Mucosa of descending colon (tissue), 3 donors: ENCODE measurements around the gene BCL6. TPM values are rescaled to one million over a fixed set of nuclear protein-coding genes. Genes with fewer than 3 reads are reported as not detected.

Source experiments
- ATAC-seq: fragments of 200-7000 bp; cut with Tn5 transposase; one replicate; pipeline ENCODE4 v1.9.1; 2020; ENCODE audit warnings: mild to moderate bottlenecking, moderate library complexity
- DNase-seq, 3 donors: peaks; one replicate each; pipeline ENCODE4 v3.0.0-alpha.2; 2020
- H3K36me3 ChIP-seq: fragments of 200-600 bp; one replicate; pipeline ENCODE4 v1.8.0; 2021; ENCODE audit warnings: low read depth, mild to moderate bottlenecking
- H3K4me1 ChIP-seq: fragments of 200-600 bp; one replicate; pipeline ENCODE4 v1.8.0; 2021; ENCODE audit warnings: low read depth, mild to moderate bottlenecking
- H3K4me3 ChIP-seq: fragments of 200-600 bp; one replicate; pipeline ENCODE4 v1.8.0; 2021; ENCODE audit warnings: mild to moderate bottlenecking
- H3K9me3 ChIP-seq: fragments of 200-600 bp; one replicate; pipeline ENCODE4 v1.8.0; 2021; ENCODE audit warnings: mild to moderate bottlenecking
- CTCF ChIP-seq: fragments of 200-600 bp; IDR thresholded peaks from one replicate; pipeline ENCODE4 v1.8.0; 2022; ENCODE audit warnings: antibody characterized with exemption, mild to moderate bottlenecking
- intact Hi-C, 2 donors: fragments of 100-400 bp; cut with DNase I in 1 of 2; cut with micrococcal nuclease in 1 of 2; formaldehyde crosslinking; loops; one replicate each; pipeline versions ENCODE4 v1.11.0 to v1.11.1; 2022; cut with DNase I, micrococcal nuclease
- total RNA-seq, 3 donors: library from RNA; stranded (reverse); fragmentation: NEBNext Ultra II Directional in 2 of 3; extraction: Animal tissue kit (Norgen Biotek cat#: 25700) in 2 of 3; gene quantifications; one replicate each; pipeline versions ENCODE4 v1.2.1 to v1.2.4, GENCODE V29; 2021 to 2023
- donor health status: DM: no; HTN: no; CAD: no; lungs with moderate emphysema.
- donor health status: DM: no; HTN: no; CAD: no.
- donor health status: DM: no; HTN: yes; CAD: no.

The BCL6 gene
- total RNA-seq, 3 donors from 2014 or later: 10.9 to 133 (median 23.8) TPM

GRCh38 chr3:187734841-187735240 is 10.4 kb downstream of the BCL6 start:
- DNase-seq (no peak), ATAC-seq (no peak)
- intact Hi-C loops: no loop called here
- Histone ChIP-seq H3K9me3 (no peaks in the 10 kb centered on the region), H3K36me3 (no peaks in the 10 kb centered on the region), H3K4me3 (no peak overlapping the region), H3K4me1 (peaks cover 6% of the 10 kb centered on the region)
- TF ChIP-seq CTCF: no peak

- intact Hi-C loops: no loop called here
- Histone ChIP-seq H3K9me3 (no peaks in the 10 kb centered on the region), H3K36me3 (no peaks in the 10 kb centered on the region), H3K4me1 (peaks cover 6% of the 10 kb centered on the region), H3K4me3 (no peak overlapping the region)
- DNase-seq (no peak), ATAC-seq (no peak)
- no peak for TF ChIP-seq CTCF
These were observed 11.9 kb downstream of the BCL6 start for GRCh38 chr3:187733371-187733770.

- no peak for ATAC-seq
- H3K36me3 ChIP-seq: no peaks in the 10 kb centered on the region
- intact Hi-C loops: no loop called here
These were observed 15.7 kb downstream of the BCL6 start for GRCh38 chr3:187729598-187729997.

GRCh38 chr3:187728940-187729583 is 16.2 kb downstream of the BCL6 start:
- Histone ChIP-seq H3K9me3 (no peaks in the 10 kb centered on the region), H3K36me3 (no peaks in the 10 kb centered on the region), H3K4me1 (no peaks in the 10 kb centered on the region), H3K4me3 (no peak overlapping the region)
- ATAC-seq (no peak), DNase-seq (no peak)
- no peak for TF ChIP-seq CTCF
- intact Hi-C loops: no loop called here

More at GRCh38 chr3:187729598-187729997, 15.7 kb downstream of the BCL6 start:
- H3K9me3 ChIP-seq: no peaks in the 10 kb centered on the region
- no peak overlapping the region for H3K4me3 ChIP-seq
- no peak for TF ChIP-seq CTCF
- no peak for DNase-seq
- no peaks in the 10 kb centered on the region for H3K4me1 ChIP-seq

GRCh38 chr3:187728248-187728647 is 17.0 kb downstream of the BCL6 start:
- no peaks in the 10 kb centered on the region for H3K9me3 ChIP-seq
- H3K4me1 ChIP-seq: no peaks in the 10 kb centered on the region
- H3K4me3 ChIP-seq: no peak overlapping the region
- intact Hi-C loops: no loop called here
- ATAC-seq (no peak), DNase-seq (no peak)
- TF ChIP-seq CTCF: no peak
- no peaks in the 10 kb centered on the region for H3K36me3 ChIP-seq

- ATAC-seq: no peak
- Histone ChIP-seq H3K9me3 (no peaks in the 10 kb centered on the region), H3K4me3 (no peak overlapping the region), H3K4me1 (no peaks in the 10 kb centered on the region), H3K36me3 (no peaks in the 10 kb centered on the region)
- TF ChIP-seq CTCF: no peak
- DNase-seq: no peak
- intact Hi-C loops: no loop called here
These were observed 18.7 kb downstream of the BCL6 start for GRCh38 chr3:187726564-187726963.
